GM19238 (cell line): ENCODE measurements around the gene LTK.

Experiments
- DNase-seq: peaks from one replicate; pipeline ENCODE4 v3.0.0; 2011; ENCODE audit warnings: low spot score; ENCODE audit not compliant: insufficient read length

Gene LTK

GRCh38 chr15:41513506-41514227 lies at the start of gene LTK:
Gene LTK (minus strand): TSS chr15:41513827. CDS start chr15:41513709, 118 bp downstream.
- DNase-seq: peak; percentile 41

- no peak for DNase-seq
These were observed 49.2 kb upstream of the LTK start for GRCh38 chr15:41562784-41563198.

GRCh38 chr15:41562244-41562643 lies 48.6 kb upstream of the LTK start:
- DNase-seq: no peak

- no peak for DNase-seq
These were observed 48.1 kb upstream of the LTK start for GRCh38 chr15:41561777-41562145.

- no peak for DNase-seq
These were observed 47.6 kb upstream of the LTK start for GRCh38 chr15:41561104-41561776.

GRCh38 chr15:41560572-41560874 lies 46.9 kb upstream of the LTK start:
- no peak for DNase-seq

- no peak for DNase-seq
These were observed 45.7 kb upstream of the LTK start for GRCh38 chr15:41559239-41559782.

- DNase-seq: peak; percentile 72
These were observed 45.0 kb upstream of the LTK start, which contains the start of gene TYRO3 for GRCh38 chr15:41558400-41559238. Gene TYRO3 (plus strand): TSS chr15:41559212. CDS start chr15:41559258, 46 bp downstream.

GRCh38 chr15:41557673-41558399 lies 44.2 kb upstream of the LTK start:
- DNase-seq: peak; percentile 69

- DNase-seq: no peak
These were observed 43.0 kb upstream of the LTK start for GRCh38 chr15:41556677-41557076.

- DNase-seq: no peak
These were observed 41.3 kb upstream of the LTK start for GRCh38 chr15:41554915-41555314.

GRCh38 chr15:41554343-41554742 lies 40.7 kb upstream of the LTK start:
- DNase-seq: no peak

GRCh38 chr15:41553731-41554130 lies 40.1 kb upstream of the LTK start:
- DNase-seq: no peak

- no peak for DNase-seq
These were observed 36.6 kb upstream of the LTK start for GRCh38 chr15:41550066-41550775.

GRCh38 chr15:41546851-41547786 lies 33.5 kb upstream of the LTK start:
- no peak for DNase-seq

GRCh38 chr15:41545218-41545617 lies 31.6 kb upstream of the LTK start:
- DNase-seq: no peak

GRCh38 chr15:41544650-41545015 lies 31.0 kb upstream of the LTK start:
- DNase-seq: no peak

GRCh38 chr15:41543521-41543870 lies 29.9 kb upstream of the LTK start:
- DNase-seq: no peak

GRCh38 chr15:41536866-41537265 lies 23.2 kb upstream of the LTK start:
- no peak for DNase-seq

GRCh38 chr15:41535544-41535943 lies 21.9 kb upstream of the LTK start:
- DNase-seq: no peak
